SU-DHL-6 (cell line): ENCODE data around the gene SRPK2.

Experiments used
- H2AFZ ChIP-seq: fragments of 200-600 bp; sonication (generic); 2 replicates; pipeline ENCODE4 v1.6.1; 2014; ENCODE audit warnings: low read depth, mild to moderate bottlenecking, moderate library complexity, mixed read lengths, antibody characterized with exemption, low read length; ENCODE audit not compliant: severe bottlenecking
- H3F3A ChIP-seq: fragments of 200-600 bp; shearing (Covaris generic); 2 replicates; pipeline ENCODE4 v1.6.0; 2016; ENCODE audit warnings: antibody characterized with exemption, mild to moderate bottlenecking; ENCODE audit not compliant: insufficient read depth
- H3K27ac ChIP-seq: fragments of 200-600 bp; sonication (generic); 2 replicates; pipeline ENCODE4 v1.5.1; 2016; ENCODE audit warnings: low read depth, mild to moderate bottlenecking, low read length, moderate library complexity, mixed read lengths
- H3K27me3 ChIP-seq: fragments of 200-600 bp; sonication (generic), shearing (Covaris generic); 2 replicates; pipeline ENCODE4 v1.6.0; 2014; ENCODE audit warnings: mild to moderate bottlenecking, low read length
- H3K36me3 ChIP-seq: fragments of 200-600 bp; sonication (generic); 2 replicates; pipeline ENCODE4 v1.6.1; 2014; ENCODE audit warnings: mild to moderate bottlenecking, low read length, mixed read lengths
- H3K4me2 ChIP-seq: fragments of 300-600, 200-600 bp; shearing (Covaris generic), sonication (generic); 2 replicates; pipeline ENCODE4 v1.6.0; 2014; ENCODE audit warnings: low read length, low read depth, mild to moderate bottlenecking; ENCODE audit not compliant: poor library complexity, severe bottlenecking
- H3K4me3 ChIP-seq: fragments of 200-600 bp; sonication (generic); 2 replicates; pipeline ENCODE4 v1.5.1; 2014; ENCODE audit warnings: antibody characterized with exemption, low read length, mild to moderate bottlenecking, mixed read lengths; ENCODE audit not compliant: insufficient read depth, poor library complexity, severe bottlenecking
- H3K79me2 ChIP-seq: fragments of 200-600 bp; sonication (generic); 2 replicates; pipeline ENCODE4 v1.6.1; 2014; ENCODE audit warnings: mild to moderate bottlenecking, low read length, moderate library complexity; ENCODE audit not compliant: insufficient read depth
- H3K9ac ChIP-seq: fragments of 200-600 bp; sonication (generic); 2 replicates; pipeline ENCODE4 v1.7.0; 2014; ENCODE audit warnings: mild to moderate bottlenecking, low read length
- H3K9me2 ChIP-seq: fragments of 200-600 bp; sonication (generic); replicated peaks from 2 replicates; pipeline ENCODE4 v1.6.1; 2014; ENCODE audit warnings: low read length; ENCODE audit not compliant: insufficient read depth
- H3K9me3 ChIP-seq: fragments of 200-600 bp; sonication (generic); 2 replicates; pipeline ENCODE4 v1.6.1; 2014; ENCODE audit warnings: low read length, mixed read lengths; ENCODE audit not compliant: insufficient read depth
- H4K20me1 ChIP-seq: fragments of 200-600 bp; sonication (generic); 2 replicates; pipeline ENCODE4 v1.6.1; 2014; ENCODE audit warnings: low read depth, mild to moderate bottlenecking, antibody characterized with exemption, low read length, moderate library complexity, mixed read lengths
- CTCF ChIP-seq: fragments of 200-600 bp; sonication (generic); IDR thresholded peaks from one replicate; pipeline ENCODE4 v1.5.1; 2017; ENCODE audit warnings: antibody characterized with exemption, mild to moderate bottlenecking, low read length, moderate library complexity; ENCODE audit not compliant: insufficient read depth, poor library complexity, severe bottlenecking
- EZH2phosphoT487 ChIP-seq: fragments of 200-600 bp; sonication (generic), shearing (Covaris generic); conservative IDR thresholded peaks from 2 replicates; pipeline ENCODE4 v1.6.1; 2018; ENCODE audit warnings: mild to moderate bottlenecking, antibody characterized with exemption, low read length, moderate library complexity, mixed read lengths

The SRPK2 gene

GRCh38 chr7:105353752-105354328 is 34.9 kb downstream of the SRPK2 start:
- Histone ChIP-seq H3K79me2 (peaks cover 6% of the 10 kb centered on the region; the same call in 1 of the 2 replicates), H3K9me3 (no peaks in the 10 kb centered on the region), H3K36me3 (no peaks in the 10 kb centered on the region), H3K4me2 (no peak overlapping the region), H3F3A (0 out of 2 replicates have a peak, but pooled peaks cover 6% of the 10 kb centered on the region), H3K9ac (no peak overlapping the region), H3K9me2 (no peaks in the 10 kb centered on the region), H3K27ac (no peak overlapping the region), H4K20me1 (peaks cover 12% of the 10 kb centered on the region; the same call in 1 of the 2 replicates), H3K27me3 (no peaks in the 10 kb centered on the region), H2AFZ (no peak overlapping the region), H3K4me3 (no peak overlapping the region)
- TF ChIP-seq CTCF (no peak), EZH2phosphoT487 (no peak)

- Histone ChIP-seq H4K20me1 (peaks cover 12% of the 10 kb centered on the region; the same call in 1 of the 2 replicates), H3K27ac (no peak overlapping the region), H3F3A (0 out of 2 replicates have a peak, but pooled peaks cover 6% of the 10 kb centered on the region), H3K27me3 (no peaks in the 10 kb centered on the region), H3K79me2 (peaks cover 6% of the 10 kb centered on the region; the same call in 1 of the 2 replicates), H3K9me2 (no peaks in the 10 kb centered on the region), H3K36me3 (no peaks in the 10 kb centered on the region), H3K9me3 (no peaks in the 10 kb centered on the region), H3K4me2 (no peak overlapping the region), H3K9ac (no peak overlapping the region), H2AFZ (no peak overlapping the region), H3K4me3 (no peak overlapping the region)
- no peak for TF ChIP-seq EZH2phosphoT487
- TF ChIP-seq CTCF: no peak
Measured at GRCh38 chr7:105352901-105353668, 35.6 kb downstream of the SRPK2 start.

DNA sequence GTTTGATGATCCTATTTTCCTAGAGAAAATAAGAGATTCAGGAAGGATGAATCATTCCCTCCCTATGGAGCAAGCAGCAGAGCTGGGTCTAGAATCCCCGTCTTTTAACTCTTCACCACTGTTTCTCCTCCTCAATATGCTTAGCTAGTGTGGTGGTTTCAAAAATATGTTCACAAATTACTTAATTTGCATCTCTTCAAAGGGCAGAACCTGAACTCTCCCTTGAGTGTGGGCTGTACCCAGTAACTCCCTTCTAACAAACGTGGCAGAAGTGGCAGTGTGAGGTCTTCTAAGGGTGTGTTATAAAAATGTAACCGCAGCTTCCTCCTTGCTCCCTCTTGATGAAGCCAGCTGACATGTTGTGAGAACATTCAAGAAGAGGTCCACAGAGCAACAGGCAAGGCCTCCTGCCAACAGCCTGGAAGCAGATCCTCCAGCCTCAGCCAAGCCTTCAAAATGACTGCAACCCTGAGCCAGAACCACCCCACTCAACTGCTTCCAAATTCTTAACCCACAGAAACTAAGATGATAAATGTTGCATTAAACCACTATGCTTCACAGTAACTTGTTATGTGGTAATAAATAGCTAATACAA is 36.6 kb downstream of the SRPK2 start:
- Histone ChIP-seq H3K9me3 (no peaks in the 10 kb centered on the region), H3K4me2 (peak overlapping the region; percentile 48), H3K27me3 (no peaks in the 10 kb centered on the region), H3K9me2 (no peaks in the 10 kb centered on the region), H3K79me2 (peaks cover 6% of the 10 kb centered on the region; the same call in 1 of the 2 replicates), H3K27ac (0 out of 2 replicates have a peak overlapping the region, but pooled peaks have one; percentile 18), H2AFZ (no peak overlapping the region), H4K20me1 (peaks cover 15% of the 10 kb centered on the region; the same call in 1 of the 2 replicates), H3K36me3 (no peaks in the 10 kb centered on the region), H3F3A (0 out of 2 replicates have a peak, but pooled peaks cover 6% of the 10 kb centered on the region), H3K9ac (no peak overlapping the region), H3K4me3 (no peak overlapping the region)
- TF ChIP-seq EZH2phosphoT487 (no peak), CTCF (no peak)
